Liver (tissue), 9 donors: Measurements from ENCODE around the gene SNRNP48. TPM values are rescaled to one million over a fixed set of nuclear protein-coding genes. Genes with fewer than 3 reads are reported as not detected.
A peak's percentile ranks its signal among the peaks of the same experiment; 100 is the strongest.

Experiments
- DNase-seq: peaks from one replicate; pipeline ENCODE4 v3.0.0-alpha.2; 2017; ENCODE audit warnings: low spot score
- H3K27ac ChIP-seq, 2 donors: one replicate each; pipeline ENCODE4 v1.7.0; 2013; ENCODE audit warnings: inconsistent platforms in 2 of 2, low read length in 2 of 2, control low read depth in 1 of 2, low read depth in 1 of 2, mild to moderate bottlenecking in 1 of 2
- H3K27me3 ChIP-seq, 4 donors: one replicate each; pipeline versions ENCODE4 v1.6.1 to v1.7.0; 2013; ENCODE audit warnings: low read length in 3 of 4, inconsistent platforms in 1 of 4, mild to moderate bottlenecking in 1 of 4, moderate library complexity in 1 of 4; ENCODE audit not compliant: control insufficient read depth in 4 of 4, insufficient read depth in 4 of 4
- H3K36me3 ChIP-seq, 4 donors: one replicate each; pipeline versions ENCODE4 v1.6.1 to v1.7.0; 2013; ENCODE audit warnings: low read length in 3 of 4, mild to moderate bottlenecking in 3 of 4, low read depth in 1 of 4, moderate library complexity in 1 of 4; ENCODE audit not compliant: control insufficient read depth in 4 of 4, insufficient read depth in 3 of 4
- H3K4me1 ChIP-seq, 4 donors: one replicate each; pipeline versions ENCODE4 v1.6.1 to v1.7.0; 2013; ENCODE audit warnings: low read length in 3 of 4, mild to moderate bottlenecking in 3 of 4, moderate library complexity in 1 of 4; ENCODE audit not compliant: control insufficient read depth in 4 of 4, insufficient read depth in 4 of 4
- H3K4me3 ChIP-seq, 3 donors: one replicate each; pipeline versions ENCODE4 v1.6.1 to v1.7.0; 2013; ENCODE audit warnings: low read length in 3 of 3, control low read depth in 1 of 3, low read depth in 1 of 3, mild to moderate bottlenecking in 1 of 3
- H3K9ac ChIP-seq, 2 donors: one replicate each; pipeline ENCODE4 v1.7.0; 2013; ENCODE audit warnings: low read length in 2 of 2, mild to moderate bottlenecking in 2 of 2, moderate library complexity in 2 of 2, control low read depth in 1 of 2, low read depth in 1 of 2
- H3K9me3 ChIP-seq, 4 donors: one replicate each; pipeline versions ENCODE4 v1.6.1 to v1.7.0; 2013; ENCODE audit warnings: low read length in 3 of 4; ENCODE audit not compliant: control insufficient read depth in 4 of 4
- EGR1 ChIP-seq, 2 donors: IDR thresholded peaks; 2 replicates each; pipeline ENCODE4 v1.6.1; 2016 to 2018; ENCODE audit warnings: antibody characterized with exemption in 2 of 2, low read depth in 2 of 2
- FOXA2 ChIP-seq: IDR thresholded peaks from 2 replicates; pipeline ENCODE4 v1.6.1; 2016; ENCODE audit warnings: antibody characterized with exemption
- HNF4G ChIP-seq: IDR thresholded peaks from 2 replicates; pipeline ENCODE4 v1.6.1; 2016; ENCODE audit warnings: antibody characterized with exemption
- JUND ChIP-seq, 2 donors: IDR thresholded peaks; 2 replicates each; pipeline ENCODE4 v1.6.1; 2016; ENCODE audit warnings: antibody characterized with exemption in 2 of 2
- NR2F2 ChIP-seq: IDR thresholded peaks from 2 replicates; pipeline ENCODE4 v1.6.1; 2016; ENCODE audit warnings: antibody characterized with exemption
- RAD21 ChIP-seq, 2 donors: IDR thresholded peaks; 2 replicates each; pipeline ENCODE4 v1.6.1; 2016; ENCODE audit warnings: antibody characterized with exemption in 2 of 2, mild to moderate bottlenecking in 2 of 2
- RXRA ChIP-seq, 2 donors: IDR thresholded peaks; 2 replicates each; pipeline ENCODE4 v1.6.1; 2017 to 2018; ENCODE audit warnings: antibody characterized with exemption in 2 of 2, mild to moderate bottlenecking in 1 of 2
- TAF1 ChIP-seq: conservative IDR thresholded peaks from 2 replicates; pipeline ENCODE4 v1.6.1; 2016; ENCODE audit warnings: antibody characterized with exemption, mild to moderate bottlenecking
- YY1 ChIP-seq: IDR thresholded peaks from 2 replicates; pipeline ENCODE4 v1.6.1; 2016; ENCODE audit warnings: antibody characterized with exemption, mild to moderate bottlenecking
- WGBS: extraction: QIAGEN DNeasy Blood & Tissue Kit; methylation state at CpG from one replicate; pipeline ENCODE4 v1.1.7; 2013; 5-methylcytosine and 5-hydroxymethylcytosine counted together
- polyA plus RNA-seq, 2 donors: library from polyadenylated mRNA; stranded (reverse) in 1 of 2; unstranded in 1 of 2; fragments of 200-250 nt in 1 of 2; fragments of >200 nt in 1 of 2; fragmentation: Nextera tagmentation in 1 of 2; extraction: Ambion mirVana in 1 of 2; gene quantifications; one replicate each; pipeline versions ENCODE4 v1.2.1 to v1.2.3, GENCODE V29; 2013 to 2015
- total RNA-seq, 2 donors: library from RNA; depleted of rRNA; stranded (reverse); fragments of >200 nt; gene quantifications; one replicate each; pipeline ENCODE4 v1.2.3, GENCODE V29; 2014
- TF ChIP-seq, protein P1 (sequence below): IDR thresholded peaks from 2 replicates; pipeline ENCODE4 v1.6.1; 2016; ENCODE audit warnings: antibody characterized with exemption
- TF ChIP-seq, protein P2 (sequence below): IDR thresholded peaks from 2 replicates; pipeline ENCODE4 v1.6.1; 2016; ENCODE audit warnings: antibody characterized with exemption, mild to moderate bottlenecking
- donor health status: healthy.
- donor health status: healthy.
- donor health status: healthy.
- donor health status: healthy.
- donor health status: healthy.

SNRNP48 gene
- total and polyA plus RNA-seq, 4 donors = 5.0 to 9.7 (median 8.4) TPM

DNA sequence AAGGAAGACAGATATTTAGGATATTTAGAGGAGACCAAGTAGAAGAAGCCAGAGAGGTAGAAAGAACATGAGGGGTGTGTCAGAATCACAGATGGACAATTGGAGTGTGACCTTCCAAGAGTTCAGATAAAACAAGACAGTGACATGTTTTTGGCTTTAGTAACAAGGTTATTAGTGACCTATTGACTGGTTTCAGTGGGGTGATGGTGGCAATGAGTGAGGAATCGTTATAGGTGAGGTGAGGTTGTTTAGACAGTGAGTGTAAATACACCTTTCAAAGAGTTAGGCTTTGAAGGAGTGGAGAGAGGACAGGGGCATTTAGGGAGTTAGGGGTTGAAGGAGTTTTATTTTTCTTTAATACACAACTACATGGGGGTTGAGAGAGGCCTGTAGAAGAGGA, 3.2 kb downstream of the SNRNP48 start:
- no peak for DNase-seq
- Histone ChIP-seq H3K4me1 (peaks cover 5 to 30% (median 11%) of the 10 kb centered on the region in 4 donors), H3K4me3 (no peak overlapping the region), H3K9me3 (no peaks in the 10 kb centered on the region), H3K27me3 (no peaks in the 10 kb centered on the region), H3K36me3 (peaks cover 1 to 23% (median 8%) of the 10 kb centered on the region in 4 donors), H3K27ac (no peak overlapping the region), H3K9ac (no peak overlapping the region)
- TF ChIP-seq JUND (IDR thresholded peaks at IDR 0.05) (no peak), EGR1 (IDR thresholded peaks at IDR 0.05; ENCODE audit: low read depth in 2 of 2) (no peak), FOXA2 (peak; percentile 22), TAF1 (no peak), RXRA (IDR thresholded peaks at IDR 0.05) (peak; percentile 23 to 30)
- WGBS = 34% methylated on average over 1 of the region's 1 CpG

DNA sequence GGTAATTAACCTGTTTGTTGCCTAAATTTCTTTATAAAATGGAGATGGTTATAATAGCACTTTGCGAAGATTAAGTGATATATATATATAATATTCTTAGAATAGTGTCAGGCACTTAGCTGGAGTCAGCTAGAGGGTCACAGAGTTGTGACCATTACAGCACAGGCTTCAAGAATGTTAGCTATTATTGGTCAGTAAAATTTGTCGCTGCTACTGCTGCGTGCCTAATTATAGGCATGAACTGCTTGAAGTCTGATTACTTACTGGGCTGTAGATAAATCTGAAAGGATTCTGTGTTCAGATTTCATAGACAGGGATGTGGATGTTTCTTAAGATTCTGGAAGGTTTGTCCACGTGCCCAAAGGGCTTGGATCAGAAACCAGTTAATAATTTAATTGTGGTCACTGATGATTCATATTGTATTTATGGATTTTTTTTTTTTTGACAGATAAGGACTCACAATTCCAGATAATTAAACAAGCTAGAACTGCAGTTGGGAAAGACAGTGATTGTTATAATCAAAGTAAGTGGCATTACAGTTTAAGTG, 4.7 kb downstream of the SNRNP48 start:
- DNase-seq = no peak
- no peaks in the 10 kb centered on the region for H3K27me3 ChIP-seq
- peaks cover 4 to 24% (median 10%) of the 10 kb centered on the region in 4 donors for H3K4me1 ChIP-seq
- H3K27ac ChIP-seq = no peak overlapping the region
- H3K36me3 ChIP-seq = peaks cover 1 to 28% (median 11%) of the 10 kb centered on the region in 4 donors
- H3K4me3 ChIP-seq = no peak overlapping the region
- TF ChIP-seq RAD21 (IDR thresholded peaks at IDR 0.05) = no peak
- no peak for TF ChIP-seq NR2F2
- no peak for TF ChIP-seq YY1
- H3K9me3 ChIP-seq = no peaks in the 10 kb centered on the region
- H3K9ac ChIP-seq = no peak overlapping the region
- 89% methylated on average over 4 of the region's 4 CpGs for WGBS

DNA sequence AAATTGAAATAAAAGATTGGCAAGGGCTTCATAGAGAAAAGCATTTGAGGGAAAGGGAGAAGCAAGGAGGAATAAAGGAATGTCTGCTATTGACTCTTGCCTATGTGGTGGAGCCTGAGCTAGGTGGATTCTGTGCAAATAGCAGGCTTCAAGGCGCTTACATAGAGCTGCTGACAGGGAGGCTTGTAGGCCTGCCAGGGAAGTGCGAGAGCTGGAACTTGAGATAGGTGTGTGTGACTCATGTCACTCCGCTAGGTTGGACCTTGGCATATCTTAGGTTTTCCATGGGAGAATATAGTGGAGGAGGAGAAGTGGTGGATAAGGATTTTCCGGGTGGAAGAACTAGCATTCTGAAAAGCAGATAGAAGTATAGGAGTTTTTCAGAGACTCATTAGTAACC, 14.0 kb downstream of the SNRNP48 start:
- H3K9ac ChIP-seq = no peak overlapping the region
- H3K9me3 ChIP-seq = no peaks in the 10 kb centered on the region
- TF ChIP-seq FOXA2 = no peak
- no peak for TF ChIP-seq YY1
- TF ChIP-seq HNF4G = no peak
- TF ChIP-seq, protein P1, sequence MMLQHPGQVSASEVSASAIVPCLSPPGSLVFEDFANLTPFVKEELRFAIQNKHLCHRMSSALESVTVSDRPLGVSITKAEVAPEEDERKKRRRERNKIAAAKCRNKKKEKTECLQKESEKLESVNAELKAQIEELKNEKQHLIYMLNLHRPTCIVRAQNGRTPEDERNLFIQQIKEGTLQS = no peak
- TF ChIP-seq JUND (IDR thresholded peaks at IDR 0.05) = no peak
- TF ChIP-seq, protein P2, sequence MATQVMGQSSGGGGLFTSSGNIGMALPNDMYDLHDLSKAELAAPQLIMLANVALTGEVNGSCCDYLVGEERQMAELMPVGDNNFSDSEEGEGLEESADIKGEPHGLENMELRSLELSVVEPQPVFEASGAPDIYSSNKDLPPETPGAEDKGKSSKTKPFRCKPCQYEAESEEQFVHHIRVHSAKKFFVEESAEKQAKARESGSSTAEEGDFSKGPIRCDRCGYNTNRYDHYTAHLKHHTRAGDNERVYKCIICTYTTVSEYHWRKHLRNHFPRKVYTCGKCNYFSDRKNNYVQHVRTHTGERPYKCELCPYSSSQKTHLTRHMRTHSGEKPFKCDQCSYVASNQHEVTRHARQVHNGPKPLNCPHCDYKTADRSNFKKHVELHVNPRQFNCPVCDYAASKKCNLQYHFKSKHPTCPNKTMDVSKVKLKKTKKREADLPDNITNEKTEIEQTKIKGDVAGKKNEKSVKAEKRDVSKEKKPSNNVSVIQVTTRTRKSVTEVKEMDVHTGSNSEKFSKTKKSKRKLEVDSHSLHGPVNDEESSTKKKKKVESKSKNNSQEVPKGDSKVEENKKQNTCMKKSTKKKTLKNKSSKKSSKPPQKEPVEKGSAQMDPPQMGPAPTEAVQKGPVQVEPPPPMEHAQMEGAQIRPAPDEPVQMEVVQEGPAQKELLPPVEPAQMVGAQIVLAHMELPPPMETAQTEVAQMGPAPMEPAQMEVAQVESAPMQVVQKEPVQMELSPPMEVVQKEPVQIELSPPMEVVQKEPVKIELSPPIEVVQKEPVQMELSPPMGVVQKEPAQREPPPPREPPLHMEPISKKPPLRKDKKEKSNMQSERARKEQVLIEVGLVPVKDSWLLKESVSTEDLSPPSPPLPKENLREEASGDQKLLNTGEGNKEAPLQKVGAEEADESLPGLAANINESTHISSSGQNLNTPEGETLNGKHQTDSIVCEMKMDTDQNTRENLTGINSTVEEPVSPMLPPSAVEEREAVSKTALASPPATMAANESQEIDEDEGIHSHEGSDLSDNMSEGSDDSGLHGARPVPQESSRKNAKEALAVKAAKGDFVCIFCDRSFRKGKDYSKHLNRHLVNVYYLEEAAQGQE = no peak
- TF ChIP-seq NR2F2 = no peak
- 86% methylated on average over 4 of the region's 4 CpGs for WGBS
- H3K4me3 ChIP-seq = no peak overlapping the region
- no peak for DNase-seq
- H3K4me1 ChIP-seq = no peaks in the 10 kb centered on the region
- no peaks in the 10 kb centered on the region for H3K27me3 ChIP-seq
- H3K36me3 ChIP-seq = peaks cover 3 to 70% (median 63%) of the 10 kb centered on the region in 4 donors
- H3K27ac ChIP-seq = no peak overlapping the region
